Measurements from ENCODE around the gene PITPNM1.
"Not testable (repeated sequence)": the region's sequence is repeated elsewhere in the genome, so short reads cannot be mapped to it uniquely, and the experiment has no call there.

PITPNM1 gene

GRCh38 chr11:67504950-67505581, at the start of gene PITPNM1:
Gene PITPNM1, minus strand, starts transcription at chr11:67505363. Its CDS starts 1,183 bp downstream, at chr11:67504180.
- peak; percentile 100 for DNase-seq (ENCODE audit: low spot score)

DNA sequence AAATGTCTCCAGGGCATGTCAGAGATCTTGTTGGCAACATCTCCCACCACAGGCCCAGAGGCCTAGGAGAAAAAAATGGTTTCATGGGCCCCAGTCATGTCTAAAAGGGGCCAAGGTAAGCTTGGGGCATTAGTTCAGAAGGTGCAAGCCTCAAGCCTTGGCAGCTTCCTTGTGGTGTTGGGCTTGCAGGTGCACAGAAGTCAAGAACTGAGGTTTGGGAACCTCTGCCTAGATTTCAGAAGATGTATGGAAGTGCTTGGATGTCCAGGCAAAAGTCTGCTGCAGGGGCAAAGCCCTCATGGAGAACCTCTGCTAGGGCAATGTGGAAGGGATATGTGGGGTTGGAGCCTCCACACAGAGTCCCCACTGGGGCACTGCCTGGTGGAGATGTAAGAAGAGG, 46.5 kb upstream of the PITPNM1 start:
- not testable (repeated sequence) for DNase-seq (ENCODE audit: low spot score)

GRCh38 chr11:67551127-67551526, 46.0 kb upstream of the PITPNM1 start:
- no peak for DNase-seq (ENCODE audit: low spot score)

DNA sequence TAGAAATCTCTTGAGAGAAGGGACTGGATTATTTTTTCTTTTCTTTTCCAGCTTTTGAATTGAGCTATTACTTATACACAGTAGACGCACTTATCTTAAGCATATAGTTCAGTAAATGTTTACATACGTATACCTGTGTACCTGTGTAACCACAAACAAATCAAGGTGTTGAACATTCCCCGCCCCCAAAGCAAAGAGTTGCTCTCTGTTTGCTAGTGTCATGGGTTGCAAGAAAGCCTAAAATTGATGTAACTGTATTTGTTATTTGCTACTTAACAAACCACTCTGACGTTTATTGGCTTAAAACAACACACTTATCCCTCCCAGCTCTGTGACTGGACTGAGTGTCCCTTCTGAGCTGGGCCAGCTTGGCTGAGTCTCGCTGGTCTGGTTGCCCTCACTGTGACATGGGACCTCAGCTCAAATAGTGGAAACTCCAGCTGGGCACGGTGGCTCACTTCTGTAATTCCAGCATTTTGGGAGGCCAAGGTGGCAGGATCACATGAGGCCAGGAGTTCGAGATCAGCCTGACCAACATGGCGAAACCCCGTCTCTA, 43.5 kb upstream of the PITPNM1 start:
- DNase-seq (ENCODE audit: low spot score): no peak

DNA sequence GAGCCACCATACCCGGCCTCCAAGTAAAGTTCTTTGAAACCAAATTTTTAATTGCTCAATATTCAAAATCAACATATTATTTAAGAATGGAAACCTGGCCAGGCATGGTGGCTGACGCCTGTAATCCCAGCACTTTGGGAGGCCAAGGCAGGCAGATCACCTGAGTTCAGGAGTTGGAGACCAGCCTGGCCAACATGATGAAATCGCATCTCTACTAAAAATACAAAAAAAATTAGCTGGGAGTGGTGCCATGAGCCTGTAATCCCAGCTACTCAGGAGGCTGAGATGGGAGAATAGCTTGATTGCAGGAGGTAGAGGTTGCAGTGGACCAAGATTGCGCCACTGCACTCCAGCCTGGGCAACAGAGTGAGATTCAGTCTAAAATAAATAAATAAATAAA, 42.9 kb upstream of the PITPNM1 start:
- not testable (repeated sequence) for DNase-seq (ENCODE audit: low spot score)

DNA sequence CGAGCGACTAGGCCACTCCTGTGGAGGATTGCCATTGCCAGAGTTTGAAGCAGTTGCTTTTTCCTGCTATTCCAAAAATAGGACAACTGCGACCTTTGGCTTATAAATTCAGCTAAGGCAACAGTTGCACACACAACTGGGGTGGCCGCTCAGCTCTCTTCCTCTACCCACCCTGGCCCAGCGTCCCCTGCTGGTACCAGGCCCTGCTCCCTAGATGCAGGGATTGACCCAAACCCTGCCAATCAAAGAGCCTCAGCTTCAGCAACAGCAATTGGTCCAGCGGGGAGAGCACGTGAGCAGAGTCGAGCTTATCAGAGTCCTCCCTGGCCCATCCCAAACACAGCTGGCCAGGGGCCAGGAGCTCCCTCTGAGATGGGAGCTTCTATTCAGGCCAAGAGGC, 40.1 kb upstream of the PITPNM1 start:
- peak; percentile 71 for DNase-seq (ENCODE audit: low spot score)

GRCh38 chr11:67544616-67545242, 39.6 kb upstream of the PITPNM1 start:
- DNase-seq (ENCODE audit: low spot score): no peak

DNA sequence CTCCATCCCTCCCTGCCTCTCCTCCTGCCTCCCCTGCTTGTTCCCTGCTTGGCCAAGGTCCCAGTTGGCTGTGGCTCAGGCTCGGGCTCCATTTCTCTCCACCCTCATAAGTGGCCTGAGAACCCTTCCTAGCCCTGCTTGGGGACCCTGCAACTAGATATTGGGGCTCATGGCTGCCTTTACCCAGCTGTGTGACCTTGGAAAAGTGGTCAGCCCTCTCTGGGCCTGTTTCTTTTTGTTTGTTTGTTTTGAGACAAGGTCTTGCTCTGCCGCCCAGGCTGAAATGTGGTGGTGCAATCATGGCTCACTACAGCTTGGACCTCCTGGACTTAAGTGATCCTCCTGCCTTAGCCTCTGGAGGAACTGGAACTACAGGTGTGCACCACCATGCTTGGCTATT, 38.4 kb upstream of the PITPNM1 start:
- DNase-seq (ENCODE audit: low spot score): no peak

DNA sequence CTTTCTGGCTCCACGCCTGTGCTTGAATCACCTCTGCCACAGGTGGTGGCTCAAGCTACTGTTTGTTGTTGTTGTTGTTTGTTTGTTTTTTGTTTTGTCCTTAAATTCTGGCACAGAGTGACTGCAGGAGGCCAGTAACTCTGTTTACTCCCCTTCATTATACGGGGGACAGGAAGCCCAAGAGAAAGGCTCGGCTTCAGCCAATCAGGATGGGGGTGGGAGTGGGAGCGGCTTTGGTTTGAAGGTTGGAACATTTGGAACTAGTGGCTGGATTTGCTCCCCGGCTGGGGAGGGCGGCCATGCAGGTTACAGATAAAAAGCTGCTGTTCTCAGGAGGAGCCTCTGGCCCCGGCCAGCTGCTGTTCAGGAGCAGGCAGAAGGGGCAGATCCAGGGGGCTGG, 37.8 kb upstream of the PITPNM1 start:
- DNase-seq (ENCODE audit: low spot score): no peak

- no peak for DNase-seq (ENCODE audit: low spot score)
Observed at GRCh38 chr11:67542169-67542568, 37.0 kb upstream of the PITPNM1 start.

DNA sequence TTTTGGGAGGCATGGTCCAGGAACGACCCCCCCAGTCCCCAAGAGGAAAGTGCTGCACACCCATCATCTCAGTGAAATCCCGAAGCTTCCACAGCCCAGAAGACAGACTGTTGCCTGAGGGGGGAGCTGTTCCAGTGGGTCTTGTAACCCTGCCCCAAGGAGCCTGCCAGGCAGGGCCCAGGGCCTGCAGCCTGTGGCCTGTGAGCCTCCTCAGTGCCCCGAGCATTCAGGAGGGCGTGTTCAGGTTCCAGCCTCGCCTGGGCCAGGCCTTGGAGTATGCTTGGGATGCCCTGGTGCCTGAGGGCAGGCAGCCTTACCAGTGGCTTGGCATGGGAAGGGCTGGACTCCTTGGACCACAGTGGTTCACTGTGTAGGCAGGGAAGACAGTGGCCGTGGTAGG, 36.0 kb upstream of the PITPNM1 start:
- no peak for DNase-seq (ENCODE audit: low spot score)

GRCh38 chr11:67539550-67539949, 34.4 kb upstream of the PITPNM1 start:
- DNase-seq (ENCODE audit: low spot score): no peak

DNA sequence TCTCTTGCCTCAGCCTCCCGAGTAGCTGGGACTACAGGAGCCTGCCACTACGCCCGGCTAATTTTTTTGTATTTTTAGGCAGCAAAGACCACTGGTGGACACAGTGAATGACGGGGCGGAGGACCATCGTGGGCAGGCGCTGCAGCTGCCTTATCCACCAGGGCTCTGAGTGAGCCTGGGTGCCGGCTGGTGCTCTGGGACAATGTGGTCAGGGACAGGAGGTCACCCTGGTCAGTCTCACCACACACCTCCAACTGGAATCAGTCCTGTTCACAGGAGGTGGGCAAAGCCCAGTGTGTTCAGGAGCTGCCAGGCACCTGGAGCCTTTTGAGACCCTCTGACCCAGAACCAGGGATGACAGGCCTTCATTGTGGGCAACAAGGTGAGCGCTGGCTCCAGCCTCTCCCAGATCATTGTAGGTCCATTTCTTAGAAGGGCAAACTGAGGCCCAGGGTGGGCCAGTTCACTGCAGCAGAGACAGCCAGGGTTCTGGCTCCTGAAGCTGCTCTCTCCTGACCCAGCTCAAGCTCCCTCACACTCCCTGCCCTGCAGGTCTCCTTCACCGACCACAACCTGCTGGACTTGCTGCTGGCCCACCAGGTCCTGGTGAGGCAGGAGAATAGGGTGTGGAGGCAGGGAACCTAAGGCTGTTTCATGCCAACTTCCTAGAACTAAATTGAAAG, 33.8 kb upstream of the PITPNM1 start:
- no peak for DNase-seq (ENCODE audit: low spot score)

- no peak for DNase-seq (ENCODE audit: low spot score)
Observed at GRCh38 chr11:67538306-67538705, 33.1 kb upstream of the PITPNM1 start.

DNA sequence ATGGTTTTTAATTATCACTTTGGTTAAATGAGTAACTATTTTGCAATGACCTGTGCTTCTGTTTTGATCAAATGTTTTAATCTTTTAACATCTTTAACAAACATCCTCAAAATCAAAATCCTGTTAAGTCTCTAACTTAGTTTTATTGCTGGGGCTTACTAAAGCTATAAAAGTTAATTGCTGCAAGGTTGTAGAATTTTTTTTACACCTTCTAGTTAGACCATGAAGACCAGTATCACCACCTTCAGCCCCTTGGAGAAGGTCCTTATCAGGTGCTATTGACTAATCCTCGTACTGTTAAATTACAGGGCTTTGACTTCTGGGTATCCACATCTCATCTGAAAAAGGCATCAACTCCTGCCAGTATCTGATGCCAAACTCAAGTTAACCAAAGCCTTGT, 30.4 kb upstream of the PITPNM1 start:
- DNase-seq (ENCODE audit: low spot score): no peak

DNA sequence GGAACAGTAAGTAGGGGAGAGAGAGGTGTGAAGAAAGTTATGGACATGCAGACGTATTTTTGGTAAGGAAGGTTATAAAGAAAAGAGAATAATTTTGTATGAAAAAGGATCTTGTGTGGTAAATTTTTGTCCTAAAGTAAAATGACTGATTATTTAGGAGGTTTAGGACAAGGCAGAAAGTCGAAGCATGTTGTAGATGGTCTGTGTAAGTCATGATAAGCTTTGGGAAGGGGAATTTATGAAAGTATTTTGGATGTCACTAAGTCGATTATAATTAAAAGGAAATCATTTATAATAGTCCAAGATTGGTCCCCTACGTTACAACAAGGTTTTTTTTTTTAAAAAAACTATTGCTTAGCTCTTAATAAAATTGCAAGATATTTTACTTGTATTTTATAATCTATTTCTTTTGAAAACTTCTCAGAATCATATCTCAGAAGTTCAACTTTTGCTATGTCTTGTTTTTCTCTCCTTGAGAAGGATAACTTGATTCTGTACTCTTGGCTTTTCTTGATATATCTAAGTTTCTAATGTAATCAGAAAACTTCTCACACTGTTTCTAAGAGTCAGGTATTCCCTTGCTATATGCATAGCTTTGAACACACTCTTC, 29.0 kb upstream of the PITPNM1 start:
- peak; percentile 48 for DNase-seq (ENCODE audit: low spot score)

- DNase-seq (ENCODE audit: low spot score): no peak
Observed at GRCh38 chr11:67532889-67533288, 27.7 kb upstream of the PITPNM1 start.

- DNase-seq (ENCODE audit: low spot score): no peak
Observed at GRCh38 chr11:67530282-67530592, 25.1 kb upstream of the PITPNM1 start.

GRCh38 chr11:67528376-67528775, 23.2 kb upstream of the PITPNM1 start:
- DNase-seq (ENCODE audit: low spot score): no peak

GRCh38 chr11:67525275-67525976, 20.3 kb upstream of the PITPNM1 start:
- DNase-seq (ENCODE audit: low spot score): no peak

DNA sequence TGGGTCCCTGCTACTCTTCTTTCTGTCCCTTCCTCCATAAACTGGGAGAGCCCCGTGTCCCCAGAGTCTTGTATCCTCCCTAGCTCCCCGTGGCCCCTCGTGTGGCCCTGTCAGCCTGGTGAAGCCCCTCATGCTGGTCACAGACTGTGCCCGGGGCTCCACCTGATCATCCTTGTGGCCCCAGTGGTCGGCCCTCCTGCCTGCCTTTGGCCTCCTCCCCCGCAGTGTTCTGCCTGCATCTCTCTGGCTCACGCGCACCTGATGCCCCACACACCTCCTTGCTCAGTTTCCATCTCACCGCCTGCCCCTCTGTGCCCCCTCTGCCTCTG, 19.3 kb upstream of the PITPNM1 start:
- no peak for DNase-seq (ENCODE audit: low spot score)
